ENCODE results near the gene NPSR1. TPM values are rescaled to one million over a fixed set of nuclear protein-coding genes. Genes with fewer than 3 reads are reported as not detected.
"Not testable (repeated sequence)": the region's sequence is repeated elsewhere in the genome, so short reads cannot be mapped to it uniquely, and the experiment has no call there.

Gene NPSR1
- total RNA-seq, 1 donor from 2014 or later: not detected

DNA sequence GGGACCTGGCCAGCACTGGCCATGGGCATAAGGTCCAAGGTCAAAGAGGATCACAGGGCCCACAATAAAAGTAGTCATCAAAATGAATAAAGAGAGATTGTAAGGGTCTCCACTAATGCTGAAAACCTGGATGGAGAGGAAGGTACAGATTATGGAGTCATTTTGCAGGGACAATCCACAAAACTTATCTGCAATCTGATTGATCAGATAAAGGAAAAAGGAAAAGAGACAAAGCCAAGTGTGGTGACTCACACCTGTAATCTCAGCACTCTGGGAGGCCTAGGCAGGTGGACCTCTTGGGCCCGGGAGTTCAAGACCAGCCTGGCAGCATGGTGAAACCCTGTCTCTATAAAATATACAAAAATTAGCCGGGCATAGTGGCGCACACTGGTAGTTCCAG is 174.0 kb downstream of the NPSR1 start:
- intact Hi-C loops (cut with micrococcal nuclease): no loop called here

GRCh38 chr7:34835901-34836600 is 178.0 kb downstream of the NPSR1 start:
- intact Hi-C loops (cut with micrococcal nuclease): no loop called here

DNA sequence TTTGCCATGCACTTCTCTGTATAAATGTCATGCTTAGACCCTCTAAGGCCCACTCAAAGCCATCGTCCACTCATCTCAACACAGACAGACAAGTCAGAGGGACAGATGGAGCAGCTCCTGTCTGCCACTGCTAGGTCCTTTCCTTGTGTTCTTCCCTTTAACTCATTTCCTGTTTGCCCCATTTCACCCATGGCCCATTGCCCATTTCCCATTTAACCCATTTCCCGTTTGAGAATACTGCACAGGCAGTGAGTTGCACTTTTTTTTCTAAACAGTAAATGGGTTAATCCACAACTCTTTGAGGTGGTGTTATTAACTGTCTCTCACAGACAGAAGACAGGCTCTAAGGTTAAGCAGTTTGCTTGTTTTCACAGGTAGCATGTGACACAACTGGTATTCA is 179.3 kb downstream of the NPSR1 start:
- intact Hi-C loops (cut with micrococcal nuclease): no loop called here

DNA sequence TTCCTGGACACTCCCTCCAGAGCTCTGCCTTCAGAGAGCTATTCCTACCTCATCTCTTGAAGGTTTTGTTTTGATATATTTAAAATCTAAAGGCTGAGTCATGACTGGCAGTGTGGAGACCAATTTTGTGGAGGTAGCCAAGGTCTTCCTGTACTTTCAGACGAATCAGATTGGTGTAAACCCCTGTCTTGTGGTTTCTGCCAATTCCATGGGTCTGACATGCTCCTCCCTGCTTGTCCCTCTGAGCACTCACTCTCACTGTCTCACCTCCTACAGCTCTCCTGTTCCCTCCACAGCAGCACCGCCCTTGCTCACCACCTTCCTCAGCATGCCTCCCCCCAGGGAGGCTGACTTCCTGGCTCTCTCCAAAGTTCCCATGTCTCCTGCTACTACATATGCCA is 179.8 kb downstream of the NPSR1 start:
- intact Hi-C loops (cut with micrococcal nuclease): no loop called here

GRCh38 chr7:34838329-34838728 is 180.3 kb downstream of the NPSR1 start:
- intact Hi-C loops (cut with micrococcal nuclease): no loop called here

DNA sequence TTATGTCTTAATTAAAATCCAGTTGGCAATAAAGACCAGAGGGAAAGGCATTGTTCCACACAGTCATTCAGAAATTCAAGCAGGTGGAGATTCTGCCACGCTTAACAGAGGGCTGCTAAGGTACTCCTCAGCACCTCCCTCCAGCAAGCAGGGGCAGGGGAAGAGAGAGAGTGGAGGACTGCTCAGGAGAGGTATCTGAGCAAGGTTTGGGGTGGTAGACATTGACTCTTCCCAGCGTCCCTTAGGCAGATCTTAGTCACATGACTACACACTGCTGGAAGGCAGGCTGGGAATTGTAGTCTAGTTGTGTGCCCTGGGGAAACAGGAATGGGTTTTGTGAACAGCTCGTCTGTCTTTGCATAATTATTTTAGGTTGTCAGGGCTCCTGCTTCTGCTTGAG is 181.6 kb downstream of the NPSR1 start:
- intact Hi-C loops (cut with micrococcal nuclease): no loop called here

DNA sequence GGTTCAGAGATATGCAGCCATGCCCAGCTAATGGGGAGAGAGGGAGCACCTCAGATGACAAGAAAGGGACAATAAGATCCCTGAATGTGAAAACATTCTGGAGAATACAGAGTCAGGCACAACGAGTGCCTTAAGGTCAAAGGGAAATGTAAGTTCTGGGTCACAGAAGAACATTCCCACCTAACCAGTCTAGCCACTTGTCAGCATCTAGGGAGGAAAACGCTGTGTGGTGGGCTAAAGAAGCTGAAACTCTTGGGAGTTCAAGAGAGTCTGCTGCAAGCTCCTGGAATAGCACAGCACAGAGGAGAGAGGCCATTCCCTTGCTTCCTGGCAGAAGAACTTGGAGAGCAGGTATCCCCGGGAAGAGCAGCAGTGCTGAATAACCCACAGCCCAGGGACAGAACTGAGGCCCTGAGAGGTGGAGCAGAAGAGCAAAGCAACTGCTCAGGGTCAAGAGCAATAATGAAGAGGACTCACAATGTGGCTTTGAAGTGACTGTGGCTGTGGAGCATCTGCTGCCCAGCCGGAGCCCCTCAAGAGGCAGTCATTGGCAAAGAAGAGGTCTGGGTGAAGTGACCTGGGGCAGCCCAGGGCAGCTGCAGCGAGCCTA is 182.3 kb downstream of the NPSR1 start:
- intact Hi-C loops (cut with micrococcal nuclease): no loop called here

GRCh38 chr7:34841326-34841725 is 183.3 kb downstream of the NPSR1 start:
- intact Hi-C loops (cut with micrococcal nuclease): no loop called here

DNA sequence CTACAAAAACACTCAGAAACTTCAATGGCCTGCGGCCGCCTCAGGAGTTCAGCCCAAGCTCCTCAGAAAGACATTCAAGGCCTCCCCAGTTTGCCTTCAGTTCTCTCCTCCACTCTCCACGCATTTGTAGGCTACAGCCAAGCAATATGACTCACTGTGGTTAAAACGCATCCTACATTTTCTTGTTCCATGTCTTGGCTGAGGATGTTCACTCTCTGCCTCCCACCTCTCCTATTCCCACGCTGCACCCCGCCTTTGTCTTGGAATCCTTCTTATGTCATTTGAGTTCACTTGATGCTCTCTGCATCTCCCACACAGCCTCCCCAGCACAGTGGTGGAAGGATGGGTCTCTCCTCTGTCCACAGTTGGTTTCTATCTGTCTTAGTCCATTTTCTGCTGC is 184.8 kb downstream of the NPSR1 start:
- intact Hi-C loops (cut with micrococcal nuclease): no loop called here

GRCh38 chr7:34844406-34844805 is 186.4 kb downstream of the NPSR1 start:
- intact Hi-C loops (cut with micrococcal nuclease): no loop called here

DNA sequence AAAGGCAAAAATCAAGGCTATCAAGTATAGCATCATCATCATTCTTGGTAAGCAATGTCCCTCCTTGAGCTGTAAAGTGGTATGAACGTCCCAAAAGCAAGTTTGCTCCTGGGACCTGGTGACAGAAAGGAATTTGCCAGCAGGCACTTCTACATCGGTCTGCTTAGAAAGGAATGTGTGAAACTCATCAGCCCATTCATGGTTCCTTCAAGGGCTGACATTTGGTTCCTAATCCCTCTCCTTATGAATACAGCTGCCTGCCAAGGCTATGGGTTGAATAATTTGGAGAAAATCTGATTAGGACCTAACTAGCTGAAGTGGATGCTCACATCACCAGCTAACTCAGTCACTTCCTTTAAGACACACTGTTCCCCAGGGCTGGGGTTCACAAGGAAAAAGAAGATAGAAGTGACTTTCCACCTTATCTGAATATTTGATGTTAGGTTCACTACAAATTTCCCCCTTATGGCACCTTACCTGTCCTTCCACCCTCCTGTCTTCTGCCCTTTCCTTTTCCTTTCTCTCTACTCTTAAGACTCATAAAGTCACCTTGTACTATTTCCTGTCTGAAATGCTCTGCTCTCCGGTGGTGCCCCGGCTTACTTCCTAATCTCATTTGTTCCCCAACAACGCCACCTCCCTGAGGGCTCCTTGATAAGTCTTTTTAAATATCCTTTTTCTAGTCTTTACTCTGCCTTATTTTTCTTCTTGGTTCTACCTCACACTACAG is 187.1 kb downstream of the NPSR1 start:
- intact Hi-C loops (cut with micrococcal nuclease): no loop called here

GRCh38 chr7:34845666-34846361 is 187.8 kb downstream of the NPSR1 start:
- intact Hi-C loops (cut with micrococcal nuclease): no loop called here

- intact Hi-C loops (cut with micrococcal nuclease): no loop called here
These were observed 189.0 kb downstream of the NPSR1 start for GRCh38 chr7:34846976-34847375.

DNA sequence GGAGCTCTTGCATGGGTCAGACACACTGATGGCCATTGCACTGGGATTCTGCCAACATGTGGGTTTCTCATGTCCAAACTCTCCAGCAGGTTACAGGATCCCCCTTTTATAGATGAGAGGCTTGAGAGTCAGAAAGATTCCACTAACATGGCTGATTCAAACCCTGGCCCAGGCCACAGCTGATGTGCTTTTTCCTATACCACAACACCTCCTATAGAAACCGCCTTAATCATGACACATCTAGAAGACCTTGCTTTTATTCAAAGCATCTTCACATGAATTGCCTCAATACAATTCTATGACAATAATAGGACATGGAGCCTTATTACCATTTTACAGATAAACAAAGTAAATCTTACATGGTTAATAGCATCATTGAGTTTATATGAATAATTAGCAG is 190.7 kb downstream of the NPSR1 start:
- intact Hi-C loops (cut with micrococcal nuclease): no loop called here

DNA sequence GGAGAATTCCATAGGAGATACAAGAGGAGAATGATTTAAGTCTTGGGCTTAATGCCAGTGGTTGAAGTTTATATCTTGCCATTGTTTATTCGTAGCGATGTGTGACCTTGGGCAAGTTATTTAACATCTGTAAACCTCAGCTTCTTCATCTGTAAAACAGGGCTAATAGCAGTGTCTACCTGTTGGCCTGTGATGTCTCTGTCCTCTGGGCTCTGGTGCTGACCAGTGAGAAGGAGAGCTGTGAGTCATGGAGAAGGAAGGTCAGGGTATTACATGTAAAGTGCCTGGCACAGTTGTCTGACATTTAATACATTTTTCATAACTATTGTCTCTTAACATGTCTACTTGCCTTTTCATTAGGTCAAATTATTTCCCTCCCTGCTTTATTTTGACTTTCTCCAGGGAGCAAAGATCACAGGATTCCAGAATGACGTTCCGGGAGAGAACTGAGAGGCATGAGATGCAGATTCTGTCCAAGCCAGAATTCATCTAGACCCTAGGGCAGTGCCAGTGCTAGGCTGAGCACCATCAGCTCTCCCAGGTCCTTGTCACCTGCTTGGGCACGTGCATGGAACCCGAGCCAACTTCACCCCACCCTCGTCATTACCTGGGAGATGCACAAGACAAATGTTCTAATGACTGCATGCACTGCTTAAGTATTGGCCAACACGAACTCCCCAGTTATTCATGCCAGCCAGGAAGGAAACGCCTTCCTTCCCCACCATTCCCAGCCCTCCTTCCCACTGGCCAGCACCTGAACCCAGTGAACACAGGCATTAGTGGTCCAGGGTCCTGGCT is 191.3 kb downstream of the NPSR1 start:
- intact Hi-C loops (cut with micrococcal nuclease): no loop called here

- intact Hi-C loops (cut with micrococcal nuclease): no loop called here
These were observed 192.0 kb downstream of the NPSR1 start for GRCh38 chr7:34849986-34850385.

DNA sequence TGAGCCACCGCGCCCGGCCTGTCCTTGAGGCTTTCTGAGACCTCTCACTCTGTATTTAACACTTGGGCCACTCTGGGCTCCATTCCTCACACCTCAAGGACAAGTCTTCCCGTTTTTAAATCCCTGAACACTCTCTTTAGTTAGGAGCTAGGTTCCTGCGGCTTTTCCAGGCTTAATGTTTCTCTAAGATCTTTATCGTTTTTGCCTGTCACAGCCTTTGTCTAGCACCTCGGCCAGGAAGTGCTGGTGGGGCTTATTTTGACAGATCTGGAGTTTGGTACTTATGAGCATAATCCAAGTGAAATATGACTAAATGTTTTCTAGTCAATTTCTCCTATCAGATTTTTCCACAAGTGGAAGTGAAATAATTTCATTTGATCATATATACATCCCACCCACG is 192.7 kb downstream of the NPSR1 start:
- intact Hi-C loops (cut with micrococcal nuclease): no loop called here

GRCh38 chr7:34851431-34851830 is 193.4 kb downstream of the NPSR1 start:
- intact Hi-C loops (cut with micrococcal nuclease): no loop called here

- intact Hi-C loops (cut with micrococcal nuclease): not testable (repeated sequence)
These were observed 200.4 kb downstream of the NPSR1 start for GRCh38 chr7:34858444-34858843.

GRCh38 chr7:34859281-34859680 is 201.3 kb downstream of the NPSR1 start:
- intact Hi-C loops (cut with micrococcal nuclease): not testable (repeated sequence)

- intact Hi-C loops (cut with micrococcal nuclease): not testable (repeated sequence)
These were observed 208.2 kb downstream of the NPSR1 start for GRCh38 chr7:34866222-34866621.
